Measurements from ENCODE around the gene DOCK11.

The DOCK11 gene

DNA sequence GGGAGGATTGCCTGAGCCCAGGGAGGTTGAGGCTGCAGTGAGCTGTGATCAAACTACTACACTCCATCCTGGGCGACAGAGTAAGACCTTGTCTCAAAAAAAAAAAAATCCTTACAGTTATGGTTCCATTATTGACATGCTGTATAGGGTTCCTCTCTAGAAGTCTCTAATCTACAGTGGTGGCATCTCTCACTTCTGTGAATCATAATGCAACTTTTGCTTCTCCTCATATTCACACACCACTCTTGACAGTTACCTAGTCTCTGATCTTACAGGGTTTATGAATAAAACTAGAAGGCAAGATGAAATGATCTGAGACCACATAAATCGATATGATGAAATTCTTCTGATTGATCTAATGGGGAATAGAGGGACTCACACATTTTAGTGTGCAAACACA lies 40.6 kb downstream of the DOCK11 start:
- no peak for DNase-seq (ENCODE audit: extremely low read depth, low read depth)
- TF ChIP-seq, protein P1, sequence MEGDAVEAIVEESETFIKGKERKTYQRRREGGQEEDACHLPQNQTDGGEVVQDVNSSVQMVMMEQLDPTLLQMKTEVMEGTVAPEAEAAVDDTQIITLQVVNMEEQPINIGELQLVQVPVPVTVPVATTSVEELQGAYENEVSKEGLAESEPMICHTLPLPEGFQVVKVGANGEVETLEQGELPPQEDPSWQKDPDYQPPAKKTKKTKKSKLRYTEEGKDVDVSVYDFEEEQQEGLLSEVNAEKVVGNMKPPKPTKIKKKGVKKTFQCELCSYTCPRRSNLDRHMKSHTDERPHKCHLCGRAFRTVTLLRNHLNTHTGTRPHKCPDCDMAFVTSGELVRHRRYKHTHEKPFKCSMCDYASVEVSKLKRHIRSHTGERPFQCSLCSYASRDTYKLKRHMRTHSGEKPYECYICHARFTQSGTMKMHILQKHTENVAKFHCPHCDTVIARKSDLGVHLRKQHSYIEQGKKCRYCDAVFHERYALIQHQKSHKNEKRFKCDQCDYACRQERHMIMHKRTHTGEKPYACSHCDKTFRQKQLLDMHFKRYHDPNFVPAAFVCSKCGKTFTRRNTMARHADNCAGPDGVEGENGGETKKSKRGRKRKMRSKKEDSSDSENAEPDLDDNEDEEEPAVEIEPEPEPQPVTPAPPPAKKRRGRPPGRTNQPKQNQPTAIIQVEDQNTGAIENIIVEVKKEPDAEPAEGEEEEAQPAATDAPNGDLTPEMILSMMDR (IDR thresholded peaks at IDR 0.05; ENCODE audit: low read depth, low read length), result no peak

DNA sequence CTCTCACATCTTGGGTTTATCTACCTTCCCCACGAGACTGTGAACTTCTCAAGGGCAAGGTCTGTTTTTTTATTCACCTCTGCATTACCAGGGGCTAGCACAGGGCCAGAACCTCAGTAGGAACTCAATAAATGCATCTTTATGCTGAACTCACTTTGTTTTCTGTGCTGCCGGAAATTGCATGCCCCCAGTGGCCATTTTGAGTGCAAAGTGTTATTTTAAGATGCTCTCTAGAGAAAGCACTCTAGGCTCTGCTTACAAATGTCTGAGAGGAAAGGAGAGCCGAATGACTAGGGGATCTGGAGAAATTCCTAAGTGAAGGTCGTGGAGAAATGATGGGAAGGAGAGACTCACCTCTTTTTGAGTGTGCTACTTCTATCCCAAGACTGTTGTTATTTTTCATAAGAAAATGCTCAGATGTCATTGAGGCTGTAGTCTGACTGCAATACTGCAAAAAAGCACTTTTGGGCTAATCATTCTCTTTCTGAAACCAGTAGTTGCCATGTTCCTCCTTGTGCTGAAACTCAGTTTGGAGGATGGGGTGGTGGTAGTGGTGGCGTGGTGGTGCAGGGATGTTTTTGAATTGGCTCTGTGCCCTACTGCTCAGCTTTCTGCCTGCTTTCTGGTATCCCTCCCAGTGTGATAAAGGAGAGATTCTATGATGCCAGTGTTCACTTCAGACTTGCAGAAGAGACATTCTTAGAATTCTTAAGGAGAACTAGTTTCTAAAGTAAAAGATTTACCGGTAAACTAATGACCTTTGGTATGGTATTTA lies 41.3 kb downstream of the DOCK11 start:
- no peak for DNase-seq (ENCODE audit: extremely low read depth, low read depth)

DNA sequence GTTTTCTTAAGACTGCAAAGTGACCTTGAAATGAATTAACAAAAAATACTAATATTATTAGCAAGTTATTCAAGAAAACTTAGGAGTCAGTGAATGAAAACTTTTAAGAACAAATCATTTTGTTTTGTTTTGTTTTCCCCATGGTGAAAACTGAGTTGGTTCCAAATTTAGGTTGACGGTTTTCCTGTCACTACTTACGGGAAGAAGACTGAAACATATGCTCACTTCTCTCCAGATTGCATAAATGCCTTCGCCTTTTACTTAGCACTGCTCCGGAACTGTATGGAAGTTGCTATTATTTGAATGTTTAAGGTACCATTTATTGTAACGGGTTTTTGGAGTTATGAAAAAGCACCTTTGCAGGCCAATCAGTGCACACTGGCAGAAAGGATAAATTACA lies 42.8 kb downstream of the DOCK11 start:
- no peak for DNase-seq (ENCODE audit: extremely low read depth, low read depth)
- TF ChIP-seq, protein P1 (IDR thresholded peaks at IDR 0.05; ENCODE audit: low read depth, low read length), result no peak

More for the DNA sequence above, 41.3 kb downstream of the DOCK11 start:
- TF ChIP-seq, protein P1 (IDR thresholded peaks at IDR 0.05; ENCODE audit: low read depth, low read length), result peak; percentile 35

DNA sequence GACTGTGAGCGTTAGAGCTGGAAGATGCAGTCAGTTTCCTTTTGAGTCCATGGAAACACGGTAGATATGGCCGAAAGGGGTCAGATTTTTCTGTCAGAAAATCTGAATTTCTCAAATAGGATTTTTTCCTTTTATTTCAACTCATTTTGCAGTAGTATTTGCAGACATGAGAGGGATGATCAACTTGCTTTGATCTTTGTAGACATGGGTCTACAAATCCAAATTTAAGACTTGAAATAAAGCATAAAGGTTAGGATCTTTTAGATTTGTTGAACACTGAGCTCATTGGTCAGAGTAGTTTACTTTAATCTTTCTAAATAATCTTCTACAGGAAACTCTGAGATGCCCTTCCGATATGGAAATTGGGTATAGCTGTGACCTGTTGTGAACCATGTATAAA lies 44.7 kb downstream of the DOCK11 start:
- DNase-seq (ENCODE audit: extremely low read depth, low read depth), result no peak
- TF ChIP-seq, protein P1 (IDR thresholded peaks at IDR 0.05; ENCODE audit: low read depth, low read length), result no peak

DNA sequence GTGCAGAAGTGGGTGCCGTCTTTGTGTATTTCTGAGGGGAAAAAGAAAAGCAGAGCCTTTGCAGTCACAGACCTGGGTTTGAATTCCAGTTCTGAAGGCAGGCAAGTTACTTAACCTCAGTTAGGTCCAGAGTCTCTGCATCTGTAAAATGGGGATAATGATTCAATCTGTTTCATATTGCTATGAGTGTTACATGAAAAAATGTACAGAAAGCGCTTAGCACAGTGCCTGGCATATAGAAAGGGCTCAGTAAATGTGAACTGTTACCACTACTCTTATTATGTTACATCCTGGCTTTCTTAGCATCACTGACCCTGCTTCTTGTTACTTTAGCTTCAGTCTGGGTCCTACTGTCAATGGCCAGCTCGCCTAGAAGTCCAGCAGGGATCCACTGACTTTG lies 45.9 kb downstream of the DOCK11 start:
- TF ChIP-seq, protein P1 (IDR thresholded peaks at IDR 0.05; ENCODE audit: low read depth, low read length), result no peak
- no peak for DNase-seq (ENCODE audit: extremely low read depth, low read depth)

DNA sequence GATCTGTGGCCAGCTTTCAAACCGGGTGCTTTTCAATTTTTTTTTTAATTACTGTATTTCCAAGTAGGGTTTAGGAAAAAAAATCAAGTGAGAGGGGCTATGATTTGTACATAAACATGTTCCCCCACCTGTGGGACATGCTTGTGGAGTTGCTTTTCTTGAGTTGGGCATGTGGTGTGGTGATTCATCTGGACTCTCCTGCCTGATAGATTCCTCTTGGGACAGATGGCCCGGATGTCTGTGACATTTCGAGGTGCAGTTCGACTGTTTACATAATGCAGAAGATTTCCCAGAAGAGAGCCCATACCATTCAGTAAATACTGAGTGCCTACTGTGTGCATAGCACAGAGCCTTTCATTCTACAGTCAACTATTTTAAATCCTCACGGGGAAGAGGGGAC lies 49.9 kb downstream of the DOCK11 start:
- TF ChIP-seq, protein P1 (IDR thresholded peaks at IDR 0.05; ENCODE audit: low read depth, low read length), result no peak
- no peak for DNase-seq (ENCODE audit: extremely low read depth, low read depth)

DNA sequence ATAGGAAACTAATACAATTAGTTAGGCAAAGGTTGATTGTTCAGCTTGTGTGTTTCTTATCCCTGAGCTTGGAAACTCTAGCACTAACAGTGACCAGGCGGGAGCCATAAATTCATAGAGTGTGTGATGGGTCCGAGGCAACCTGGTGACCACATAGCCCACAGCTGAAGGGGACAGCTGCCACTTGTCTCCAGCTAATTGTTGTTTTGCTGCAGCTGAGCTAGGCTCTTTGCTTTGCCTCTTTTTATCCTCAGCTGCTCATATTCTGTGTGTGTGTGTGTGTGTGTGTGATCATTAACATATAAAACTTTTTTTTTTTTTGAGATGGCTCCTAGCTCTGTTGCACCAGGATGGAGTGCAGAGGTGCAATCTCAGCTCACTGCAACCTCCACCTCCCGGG lies 53.2 kb downstream of the DOCK11 start:
- no peak for DNase-seq (ENCODE audit: extremely low read depth, low read depth)

More for the DNA sequence above, 53.2 kb downstream of the DOCK11 start:
- TF ChIP-seq, protein P1 (IDR thresholded peaks at IDR 0.05; ENCODE audit: low read depth, low read length), result no peak

Data from AG09319 (cell line).